Measurements from ENCODE around the gene REG3G. TPM values are rescaled to one million over a fixed set of nuclear protein-coding genes. Genes with fewer than 3 reads are reported as not detected.

The REG3G gene
- polyA plus RNA-seq, 1 donor from 2014 or later, result not detected

- no peaks in the 10 kb centered on the region for H3K27me3 ChIP-seq (ENCODE audit: insufficient read depth, low read depth, low read length)
- TF ChIP-seq SMC3 (conservative IDR thresholded peaks at IDR 0.05; ENCODE audit: poor library complexity) (no peak), RAD21 (conservative IDR thresholded peaks at IDR 0.05) (no peak), REST (IDR thresholded peaks at IDR 0.05; ENCODE audit: borderline replicate concordance) (no peak), EZH2 (IDR thresholded peaks at IDR 0.05; ENCODE audit: borderline replicate concordance, insufficient read depth, low read length, poor library complexity, severe bottlenecking) (no peak), MXI1 (conservative IDR thresholded peaks at IDR 0.05; ENCODE audit: poor library complexity, severe bottlenecking) (no peak), POLR2AphosphoS5 (IDR thresholded peaks at IDR 0.05) (no peak), CTCF (IDR thresholded peaks at IDR 0.05; ENCODE audit: poor library complexity, severe bottlenecking) (no peak), EP300 (conservative IDR thresholded peaks at IDR 0.05; ENCODE audit: poor library complexity, severe bottlenecking) (no peak), TAF1 (IDR thresholded peaks at IDR 0.05; ENCODE audit: low read depth) (no peak)
- H3K9me2 ChIP-seq (ENCODE audit: insufficient read depth, low read length), result no peaks in the 10 kb centered on the region
- no peak overlapping the region for H3K9ac ChIP-seq (ENCODE audit: low read length)
- H3K27ac ChIP-seq (ENCODE audit: low read length), result no peak overlapping the region
- no peaks in the 10 kb centered on the region for H3K79me2 ChIP-seq (replicated peaks; ENCODE audit: insufficient read depth, low read length)
- H4K20me1 ChIP-seq (ENCODE audit: insufficient read depth), result no peaks in the 10 kb centered on the region
- no peak overlapping the region for H2AFZ ChIP-seq (ENCODE audit: low read depth, low read length)
- H3K36me3 ChIP-seq (ENCODE audit: insufficient read depth, low read length), result no peaks in the 10 kb centered on the region
- no peak overlapping the region for H3K4me2 ChIP-seq (ENCODE audit: low read length)
- H3K4me3 ChIP-seq (ENCODE audit: low read length), result no peak overlapping the region
- no peaks in the 10 kb centered on the region for H3K9me3 ChIP-seq (ENCODE audit: low read length)
- H3F3A ChIP-seq (ENCODE audit: insufficient read depth, low read length, poor library complexity, severe bottlenecking), result no peaks in the 10 kb centered on the region
Observed at GRCh38 chr2:79065201-79065600, 39.7 kb downstream of the REG3G start.

GRCh38 chr2:79071078-79071477 lies 45.6 kb downstream of the REG3G start:
- H4K20me1 ChIP-seq (ENCODE audit: insufficient read depth), result no peaks in the 10 kb centered on the region
- no peak overlapping the region for H3K27ac ChIP-seq (ENCODE audit: low read length)
- no peaks in the 10 kb centered on the region for H3K9me2 ChIP-seq (ENCODE audit: insufficient read depth, low read length)

More at GRCh38 chr2:79071078-79071477, 45.6 kb downstream of the REG3G start:
- Histone ChIP-seq H3K79me2 (replicated peaks; ENCODE audit: insufficient read depth, low read length) (no peaks in the 10 kb centered on the region), H3K4me3 (ENCODE audit: low read length) (no peak overlapping the region), H3K36me3 (ENCODE audit: insufficient read depth, low read length) (no peaks in the 10 kb centered on the region), H3K9me3 (ENCODE audit: low read length) (no peaks in the 10 kb centered on the region), H3F3A (ENCODE audit: insufficient read depth, low read length, poor library complexity, severe bottlenecking) (no peaks in the 10 kb centered on the region), H3K9ac (ENCODE audit: low read length) (no peak overlapping the region), H2AFZ (ENCODE audit: low read depth, low read length) (no peak overlapping the region), H3K27me3 (ENCODE audit: insufficient read depth, low read depth, low read length) (no peaks in the 10 kb centered on the region), H3K4me2 (ENCODE audit: low read length) (no peak overlapping the region)
- TF ChIP-seq EP300 (conservative IDR thresholded peaks at IDR 0.05; ENCODE audit: poor library complexity, severe bottlenecking) (no peak), CTCF (IDR thresholded peaks at IDR 0.05; ENCODE audit: poor library complexity, severe bottlenecking) (no peak), RAD21 (conservative IDR thresholded peaks at IDR 0.05) (no peak), SMC3 (conservative IDR thresholded peaks at IDR 0.05; ENCODE audit: poor library complexity) (no peak), EZH2 (IDR thresholded peaks at IDR 0.05; ENCODE audit: borderline replicate concordance, insufficient read depth, low read length, poor library complexity, severe bottlenecking) (no peak), POLR2AphosphoS5 (IDR thresholded peaks at IDR 0.05) (no peak), MXI1 (conservative IDR thresholded peaks at IDR 0.05; ENCODE audit: poor library complexity, severe bottlenecking) (no peak), REST (IDR thresholded peaks at IDR 0.05; ENCODE audit: borderline replicate concordance) (no peak), TAF1 (IDR thresholded peaks at IDR 0.05; ENCODE audit: low read depth) (no peak)
